22Rv1 (cell line): ENCODE results near the gene CD93.

Source experiments
- H3K27ac ChIP-seq: fragments of 450-650 bp; 2 replicates; pipeline ENCODE4 v1.5.1; 2017
- ZFX ChIP-seq: fragments of 450-650 bp; IDR thresholded peaks from 2 replicates; pipeline ENCODE4 v1.6.1; 2017; ENCODE audit warnings: antibody characterized with exemption, borderline replicate concordance
- TF ChIP-seq, protein P1 (sequence below): fragments of 450-650 bp; IDR thresholded peaks from 2 replicates; pipeline ENCODE4 v1.5.1; 2017; ENCODE audit warnings: mild to moderate bottlenecking

CD93 gene

DNA sequence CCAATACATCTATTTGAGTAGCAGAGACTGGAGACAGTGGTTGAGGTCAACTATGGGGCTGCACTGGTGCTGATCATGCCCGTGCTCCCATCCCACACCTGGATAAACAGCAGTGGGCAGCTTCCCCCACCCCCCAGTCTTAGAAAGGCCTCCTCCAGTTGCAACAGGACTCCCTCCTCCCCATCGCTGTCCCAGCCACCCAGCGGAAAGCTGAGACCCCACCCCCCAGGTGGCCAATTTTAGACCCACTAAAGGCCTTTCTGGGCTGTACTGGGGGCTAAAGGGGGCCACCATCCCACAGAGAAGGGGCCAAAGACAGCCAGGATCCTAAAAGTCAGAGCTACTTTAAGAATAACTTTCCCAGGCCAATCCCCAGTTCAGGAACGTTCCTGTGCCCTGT lies 52.2 kb downstream of the CD93 start:
- no peak for TF ChIP-seq ZFX
- TF ChIP-seq, protein P1, sequence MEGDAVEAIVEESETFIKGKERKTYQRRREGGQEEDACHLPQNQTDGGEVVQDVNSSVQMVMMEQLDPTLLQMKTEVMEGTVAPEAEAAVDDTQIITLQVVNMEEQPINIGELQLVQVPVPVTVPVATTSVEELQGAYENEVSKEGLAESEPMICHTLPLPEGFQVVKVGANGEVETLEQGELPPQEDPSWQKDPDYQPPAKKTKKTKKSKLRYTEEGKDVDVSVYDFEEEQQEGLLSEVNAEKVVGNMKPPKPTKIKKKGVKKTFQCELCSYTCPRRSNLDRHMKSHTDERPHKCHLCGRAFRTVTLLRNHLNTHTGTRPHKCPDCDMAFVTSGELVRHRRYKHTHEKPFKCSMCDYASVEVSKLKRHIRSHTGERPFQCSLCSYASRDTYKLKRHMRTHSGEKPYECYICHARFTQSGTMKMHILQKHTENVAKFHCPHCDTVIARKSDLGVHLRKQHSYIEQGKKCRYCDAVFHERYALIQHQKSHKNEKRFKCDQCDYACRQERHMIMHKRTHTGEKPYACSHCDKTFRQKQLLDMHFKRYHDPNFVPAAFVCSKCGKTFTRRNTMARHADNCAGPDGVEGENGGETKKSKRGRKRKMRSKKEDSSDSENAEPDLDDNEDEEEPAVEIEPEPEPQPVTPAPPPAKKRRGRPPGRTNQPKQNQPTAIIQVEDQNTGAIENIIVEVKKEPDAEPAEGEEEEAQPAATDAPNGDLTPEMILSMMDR: no peak
- no peak overlapping the region for H3K27ac ChIP-seq

DNA sequence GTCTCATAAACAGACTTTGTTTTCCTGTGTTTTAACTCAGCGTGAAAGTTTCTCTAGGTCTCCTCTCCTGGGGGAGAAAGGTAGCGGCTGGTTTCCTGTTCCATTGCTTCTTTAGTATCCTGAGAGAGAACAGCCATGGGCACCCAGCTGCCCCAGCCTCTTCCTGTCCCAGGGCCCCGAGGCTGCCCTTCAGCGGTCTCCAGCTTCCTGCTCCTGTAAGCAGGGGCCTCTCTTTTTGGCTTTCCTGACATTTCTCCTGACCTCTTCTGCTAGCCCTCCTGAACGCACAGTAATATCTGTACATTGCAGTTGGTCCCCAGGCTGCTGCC lies 53.4 kb downstream of the CD93 start:
- TF ChIP-seq ZFX: no peak
- TF ChIP-seq, protein P1: no peak
- no peak overlapping the region for H3K27ac ChIP-seq

DNA sequence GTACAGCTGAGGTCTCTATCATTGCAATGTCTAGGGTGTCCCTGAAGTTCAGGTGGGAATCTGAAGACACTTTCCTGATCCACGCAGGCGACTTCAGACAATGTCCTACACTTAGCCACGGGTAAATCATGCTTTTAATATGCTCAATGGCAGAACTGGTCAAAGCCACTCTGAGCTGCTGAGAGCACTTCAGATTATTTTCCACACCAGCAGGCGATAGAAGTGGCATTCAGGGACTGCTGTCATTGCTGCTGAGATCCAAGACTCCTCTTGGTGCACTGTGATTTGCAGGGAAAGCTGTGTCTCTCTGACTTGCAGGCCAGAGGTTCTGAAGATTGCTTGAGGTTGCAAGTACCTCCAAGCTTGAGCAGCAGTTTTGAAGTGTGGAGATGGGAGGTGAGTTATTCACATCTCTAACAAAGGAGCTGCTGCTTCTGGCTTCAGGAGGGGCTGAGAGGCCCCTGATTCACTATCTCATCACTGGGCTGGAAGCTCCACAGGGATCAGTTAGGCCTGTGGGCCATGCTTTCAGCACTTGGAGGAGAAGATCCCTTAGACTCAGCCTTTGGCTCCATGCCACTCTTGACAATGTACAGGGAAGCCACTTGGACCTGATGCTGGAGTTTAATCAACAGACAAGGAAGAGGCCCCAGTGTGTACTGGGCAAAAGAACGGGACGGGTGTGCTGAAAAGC lies 53.9 kb downstream of the CD93 start:
- no peak overlapping the region for H3K27ac ChIP-seq
- TF ChIP-seq, protein P1: no peak
- no peak for TF ChIP-seq ZFX

DNA sequence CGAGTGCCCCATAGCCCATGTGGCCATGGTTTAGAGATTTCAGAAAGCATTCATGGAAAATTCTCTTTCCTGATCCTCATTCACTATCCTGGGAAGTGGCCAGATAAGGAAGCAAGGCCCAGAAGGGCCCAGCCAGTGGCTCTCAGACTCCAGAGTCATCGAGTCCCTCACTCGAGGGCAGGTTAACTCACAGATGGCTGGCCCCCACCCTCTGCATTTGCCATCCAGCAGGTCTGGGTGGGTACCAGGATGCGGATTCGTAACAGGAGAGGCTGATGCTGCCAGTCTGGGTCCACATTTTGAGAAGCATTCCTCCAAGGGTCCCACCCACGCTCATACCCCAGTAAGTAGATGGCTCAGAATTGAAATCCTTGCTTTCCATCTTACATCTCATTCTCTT lies 54.8 kb downstream of the CD93 start:
- H3K27ac ChIP-seq: no peak overlapping the region
- TF ChIP-seq, protein P1: no peak
- TF ChIP-seq ZFX: no peak
